Pancreas (tissue), 10 donors: Measurements from ENCODE around the gene CGREF1. TPM values are rescaled to one million over a fixed set of nuclear protein-coding genes. Genes with fewer than 3 reads are reported as not detected.

Experiments used
- ATAC-seq, 4 donors: fragments of 200-7000 bp; cut with Tn5 transposase; one replicate each; pipeline versions ENCODE4 v1.8.0 to v1.9.1; 2020; ENCODE audit warnings: mild to moderate bottlenecking in 4 of 4, moderate library complexity in 4 of 4
- DNase-seq, 6 donors: peaks; one replicate each; pipeline ENCODE4 v3.0.0-alpha.2; 2020
- FAIRE-seq: peaks from 2 replicates; lab custom pipeline; 2012; peaks lifted over from hg19 to GRCh38; lab: Jason Lieb, UNC
- H3K27ac ChIP-seq, 4 donors: fragments of 200-600 bp; sonication (generic); 1 replicate in 3 of 4; 2 replicates in 1 of 4; pipeline versions ENCODE4 v1.5.0 to v1.8.0; 2020
- H3K27me3 ChIP-seq, 4 donors: fragments of 200-600 bp; one replicate each; pipeline ENCODE4 v1.8.0; 2021
- H3K36me3 ChIP-seq, 3 donors: fragments of 200-600 bp; sonication (generic) in 1 of 3; one replicate each; pipeline versions ENCODE4 v1.5.0 to v1.8.0; 2020 to 2021
- H3K4me1 ChIP-seq, 3 donors: fragments of 200-600 bp; one replicate each; pipeline ENCODE4 v1.8.0; 2021
- H3K4me3 ChIP-seq, 4 donors: fragments of 200-600 bp; sonication (generic) in 2 of 4; one replicate each; pipeline versions ENCODE4 v1.5.0 to v1.8.0; 2020 to 2021
- H3K9me3 ChIP-seq, 4 donors: fragments of 200-600 bp; one replicate each; pipeline ENCODE4 v1.8.0; 2021
- WGBS, 2 donors: extraction: QIAGEN DNeasy Blood & Tissue Kit; methylation state at CpG; one replicate each; pipeline ENCODE4 v1.1.7; 2013; 5-methylcytosine and 5-hydroxymethylcytosine counted together
- intact Hi-C, 3 donors: fragments of 100-400 bp; cut with DNase I; formaldehyde crosslinking; loops; one replicate each; pipeline versions ENCODE4 v1.11.1 to v1.14.2; 2022
- polyA plus RNA-seq, 2 donors: library from polyadenylated mRNA; stranded (reverse); fragments of 200-250 nt; gene quantifications; one replicate each; pipeline ENCODE4 v1.2.3, GENCODE V29; 2013
- total RNA-seq, 6 donors: library from RNA; stranded (reverse); fragmentation: NEBNext Ultra II Directional in 4 of 6; extraction: Animal tissue kit (Norgen Biotek cat#: 25700) in 4 of 6; gene quantifications; one replicate each; pipeline versions ENCODE4 v1.2.1 to v1.2.4, GENCODE V29; 2021 to 2023
- TF ChIP-seq, protein P1 (sequence below), 4 donors: fragments of 200-600 bp; sonication (generic) in 3 of 4; IDR thresholded peaks; one replicate each; pipeline versions ENCODE4 v1.5.0 to v1.8.0; 2021; ENCODE audit warnings: antibody characterized with exemption in 4 of 4
- donor health status: healthy with polysubstance abuse.
- donor health status: DM: no; HTN: no; CAD: no; lungs with moderate emphysema.
- donor health status: DM: no; HTN: no; CAD: no.
- donor health status: control.
- donor health status: control.
- donor health status: Bipolar disorder and iron deficiency.
- donor health status: DM: yes; HTN: yes; CAD: no.
- donor health status: DM: no; HTN: no; CAD: no.
- donor health status: DM: no; HTN: no; CAD: no.
- donor health status: DM: yes; HTN: yes; CAD: no.

CGREF1 gene
- total and polyA plus RNA-seq, 8 donors = 0.42 to 1.2 (median 0.78) TPM; not detected in 1

DNA sequence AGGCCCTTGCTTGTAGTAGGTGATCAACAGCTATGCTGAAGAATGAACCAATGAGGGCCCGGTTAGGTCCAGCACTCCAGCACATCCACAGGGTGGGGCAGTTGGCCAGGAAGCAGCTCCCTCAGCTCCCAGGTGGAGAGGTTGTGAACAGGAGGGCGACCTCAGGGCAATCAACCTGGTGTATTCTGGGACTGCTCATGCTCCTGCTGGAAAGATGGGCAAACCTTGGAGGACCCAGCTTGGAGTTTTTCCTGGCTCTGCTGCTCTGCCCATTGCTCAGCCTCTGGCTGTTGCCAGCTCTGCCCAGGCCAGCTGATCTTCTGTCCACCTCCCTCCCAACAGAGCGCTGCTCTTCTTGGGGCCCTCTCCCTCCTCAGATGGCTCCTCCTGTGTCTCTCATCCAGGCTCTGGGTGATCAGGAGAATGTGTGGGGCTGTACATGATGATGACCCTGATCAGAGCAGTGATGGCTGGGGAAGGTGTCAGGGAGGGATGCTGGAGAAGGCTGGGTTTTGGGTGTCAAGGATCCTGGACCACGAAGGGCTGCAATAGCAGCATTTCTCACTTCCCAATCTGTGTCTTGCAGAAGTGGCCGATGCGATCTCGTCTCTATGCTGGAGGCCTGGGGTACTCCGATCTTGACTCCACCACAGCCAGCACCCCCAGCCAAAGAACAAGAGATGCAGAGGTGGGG is 33.3 kb upstream of the CGREF1 start:
- ATAC-seq (no peak), FAIRE-seq (no peak), DNase-seq (peak in 1 of 6 donors; percentile 14)
- intact Hi-C loops = no loop called here
- no peaks in the 10 kb centered on the region for H3K36me3 ChIP-seq
- no peaks in the 10 kb centered on the region for H3K4me1 ChIP-seq
- WGBS, 2 donors = 76 to 86% methylated on average over 8 of the region's 8 CpGs
- no peak overlapping the region for H3K4me3 ChIP-seq
- no peak overlapping the region for H3K27ac ChIP-seq
- TF ChIP-seq, protein P1, sequence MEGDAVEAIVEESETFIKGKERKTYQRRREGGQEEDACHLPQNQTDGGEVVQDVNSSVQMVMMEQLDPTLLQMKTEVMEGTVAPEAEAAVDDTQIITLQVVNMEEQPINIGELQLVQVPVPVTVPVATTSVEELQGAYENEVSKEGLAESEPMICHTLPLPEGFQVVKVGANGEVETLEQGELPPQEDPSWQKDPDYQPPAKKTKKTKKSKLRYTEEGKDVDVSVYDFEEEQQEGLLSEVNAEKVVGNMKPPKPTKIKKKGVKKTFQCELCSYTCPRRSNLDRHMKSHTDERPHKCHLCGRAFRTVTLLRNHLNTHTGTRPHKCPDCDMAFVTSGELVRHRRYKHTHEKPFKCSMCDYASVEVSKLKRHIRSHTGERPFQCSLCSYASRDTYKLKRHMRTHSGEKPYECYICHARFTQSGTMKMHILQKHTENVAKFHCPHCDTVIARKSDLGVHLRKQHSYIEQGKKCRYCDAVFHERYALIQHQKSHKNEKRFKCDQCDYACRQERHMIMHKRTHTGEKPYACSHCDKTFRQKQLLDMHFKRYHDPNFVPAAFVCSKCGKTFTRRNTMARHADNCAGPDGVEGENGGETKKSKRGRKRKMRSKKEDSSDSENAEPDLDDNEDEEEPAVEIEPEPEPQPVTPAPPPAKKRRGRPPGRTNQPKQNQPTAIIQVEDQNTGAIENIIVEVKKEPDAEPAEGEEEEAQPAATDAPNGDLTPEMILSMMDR (IDR thresholded peaks at IDR 0.05) = no peak
- H3K9me3 ChIP-seq = no peaks in the 10 kb centered on the region
- no peaks in the 10 kb centered on the region for H3K27me3 ChIP-seq

GRCh38 chr2:27150639-27151230 is 31.8 kb upstream of the CGREF1 start:
- H3K4me3 ChIP-seq = no peak overlapping the region
- WGBS, 2 donors = 85 to 90% methylated on average over 8 of the region's 8 CpGs
- H3K27ac ChIP-seq = no peak overlapping the region

GRCh38 chr2:27149570-27150405 is 30.9 kb upstream of the CGREF1 start:
- H3K4me3 ChIP-seq = no peak overlapping the region
- no peaks in the 10 kb centered on the region for H3K36me3 ChIP-seq
- no peaks in the 10 kb centered on the region for H3K27me3 ChIP-seq
- peak in 1 of 6 donors; percentile 42 for DNase-seq
- WGBS, 2 donors = 86 to 88% methylated on average over 23 to 29 of the region's 29 CpGs
- no peaks in the 10 kb centered on the region for H3K9me3 ChIP-seq
- no peak for ATAC-seq
- H3K4me1 ChIP-seq = no peaks in the 10 kb centered on the region
- intact Hi-C loops = no loop called here
- no peak overlapping the region for H3K27ac ChIP-seq
- TF ChIP-seq, protein P1 (IDR thresholded peaks at IDR 0.05) = no peak
- no peak for FAIRE-seq

More at GRCh38 chr2:27150639-27151230, 31.8 kb upstream of the CGREF1 start:
- Histone ChIP-seq H3K9me3 (no peaks in the 10 kb centered on the region), H3K36me3 (no peaks in the 10 kb centered on the region), H3K4me1 (no peaks in the 10 kb centered on the region), H3K27me3 (no peaks in the 10 kb centered on the region)
- FAIRE-seq (no peak), ATAC-seq (no peak), DNase-seq (peak in 1 of 6 donors; percentile 12)
- TF ChIP-seq, protein P1 (IDR thresholded peaks at IDR 0.05) = no peak
- intact Hi-C loops = no loop called here

- intact Hi-C loops = no loop called here
- DNase-seq (peak in 1 of 6 donors; percentile 46), FAIRE-seq (no peak), ATAC-seq (no peak)
- Histone ChIP-seq H3K36me3 (no peaks in the 10 kb centered on the region), H3K27me3 (no peaks in the 10 kb centered on the region), H3K4me3 (no peak within 1 kb of the TSS), H3K27ac (no peak within 1 kb of the TSS), H3K4me1 (no peaks in the 10 kb centered on the region), H3K9me3 (no peaks in the 10 kb centered on the region)
- TF ChIP-seq, protein P1 (IDR thresholded peaks at IDR 0.05) = no peak
- 64 to 65% methylated on average over 12 of the region's 12 CpGs for WGBS, 2 donors
Observed at GRCh38 chr2:27148801-27149439, 30.0 kb upstream of the CGREF1 start, which contains the start of gene TCF23. Gene TCF23, plus strand, starts transcription at chr2:27149004. Its CDS starts 130 bp downstream, at chr2:27149134.
